K562 (cell line): ENCODE data around the gene CAST. TPM values are rescaled to one million over a fixed set of nuclear protein-coding genes. Genes with fewer than 3 reads are reported as not detected.

Experiments
- CHD7 ChIP-seq: fragments of 200-600 bp; sonication (generic); IDR thresholded peaks from one replicate; pipeline ENCODE4 v1.6.1; 2012; ENCODE audit warnings: mild to moderate bottlenecking, low read depth, low read length, inconsistent platforms
- polyA plus RNA-seq, 8 experiments: library from polyadenylated mRNA; depleted of rRNA in 4 of 8; stranded (reverse) in 5 of 8; unstranded in 3 of 8; fragments of >200 nt; fragmentation: Nextera tagmentation in 2 of 8; fragmentation: Illumina TruSeq in 1 of 8; extraction: Ambion mirVana in 2 of 8; extraction: Trizol in 1 of 8; gene quantifications; 2 replicates each; pipeline versions ENCODE4 v1.2.1 to v1.2.3, GENCODE V29; 2011 to 2014; ENCODE audit warnings: inconsistent platforms in 1 of 8, missing spikeins in 1 of 8
- total RNA-seq, 7 experiments: library from RNA; depleted of rRNA in 6 of 7; stranded (reverse); fragments of >200 nt in 6 of 7; fragmentation: Illumina TruSeq in 2 of 7; extraction: Trizol in 2 of 7; gene quantifications; 2 replicates each; pipeline versions ENCODE4 v1.2.1 to v1.2.3, GENCODE V29; 2011 to 2021; ENCODE audit warnings: low replicate concordance in 1 of 7

CAST gene
- total and polyA plus RNA-seq, 9 of the 15 experiments (the other 6 are each of a cell fraction or from before 2014, with no cell fraction given) = 55.5 to 136 (median 86.1) TPM

GRCh38 chr5:96664669-96665068 is 2.5 kb downstream of the CAST start (continued):
- TF ChIP-seq CHD7 = no peak
